GM23338 (cell line): ENCODE results near the gene CD247. TPM values are rescaled to one million over a fixed set of nuclear protein-coding genes. Genes with fewer than 3 reads are reported as not detected.

Source experiments
- JUNB ChIP-seq: IDR thresholded peaks from one replicate; pipeline ENCODE4 v1.6.1; 2016; ENCODE audit warnings: antibody characterized with exemption; ENCODE audit not compliant: unreplicated experiment
- NANOG ChIP-seq: IDR thresholded peaks from 2 replicates; pipeline ENCODE4 v1.6.1; 2016; ENCODE audit warnings: antibody characterized with exemption, borderline replicate concordance
- POLR2AphosphoS5 ChIP-seq: IDR thresholded peaks from 2 replicates; pipeline ENCODE4 v1.6.1; 2016; ENCODE audit warnings: antibody characterized with exemption, low read depth
- REST ChIP-seq: IDR thresholded peaks from one replicate; pipeline ENCODE4 v1.6.1; 2018; ENCODE audit warnings: antibody characterized with exemption; ENCODE audit not compliant: unreplicated experiment
- STAT1 ChIP-seq: IDR thresholded peaks from one replicate; pipeline ENCODE4 v1.6.1; 2016; ENCODE audit warnings: antibody characterized with exemption; ENCODE audit not compliant: unreplicated experiment
- polyA plus RNA-seq: library from polyadenylated mRNA; unstranded; fragments of >200 nt; fragmentation: Nextera tagmentation; extraction: Ambion mirVana; gene quantifications from 2 replicates; pipeline ENCODE4 v1.2.1, GENCODE V29; 2016
- total RNA-seq: library from RNA; depleted of rRNA; stranded (reverse); fragments of >200 nt; shearing (Covaris generic); gene quantifications from 2 replicates; pipeline ENCODE4 v1.2.3, GENCODE V29; 2014
- TF ChIP-seq, protein P1 (sequence below): fragments of 250-450 bp; sonication (Bioruptor Pico); IDR thresholded peaks from 2 replicates; pipeline ENCODE4 v1.5.0; 2020; ENCODE audit warnings: mild to moderate bottlenecking, moderate library complexity
- TF ChIP-seq, protein P2 (sequence below): IDR thresholded peaks from 2 replicates; pipeline ENCODE4 v1.6.1; 2016; ENCODE audit warnings: antibody characterized with exemption

CD247 gene
- total and polyA plus RNA-seq, 2 experiments from 2014 or later: 1.2 to 1.4 TPM

DNA sequence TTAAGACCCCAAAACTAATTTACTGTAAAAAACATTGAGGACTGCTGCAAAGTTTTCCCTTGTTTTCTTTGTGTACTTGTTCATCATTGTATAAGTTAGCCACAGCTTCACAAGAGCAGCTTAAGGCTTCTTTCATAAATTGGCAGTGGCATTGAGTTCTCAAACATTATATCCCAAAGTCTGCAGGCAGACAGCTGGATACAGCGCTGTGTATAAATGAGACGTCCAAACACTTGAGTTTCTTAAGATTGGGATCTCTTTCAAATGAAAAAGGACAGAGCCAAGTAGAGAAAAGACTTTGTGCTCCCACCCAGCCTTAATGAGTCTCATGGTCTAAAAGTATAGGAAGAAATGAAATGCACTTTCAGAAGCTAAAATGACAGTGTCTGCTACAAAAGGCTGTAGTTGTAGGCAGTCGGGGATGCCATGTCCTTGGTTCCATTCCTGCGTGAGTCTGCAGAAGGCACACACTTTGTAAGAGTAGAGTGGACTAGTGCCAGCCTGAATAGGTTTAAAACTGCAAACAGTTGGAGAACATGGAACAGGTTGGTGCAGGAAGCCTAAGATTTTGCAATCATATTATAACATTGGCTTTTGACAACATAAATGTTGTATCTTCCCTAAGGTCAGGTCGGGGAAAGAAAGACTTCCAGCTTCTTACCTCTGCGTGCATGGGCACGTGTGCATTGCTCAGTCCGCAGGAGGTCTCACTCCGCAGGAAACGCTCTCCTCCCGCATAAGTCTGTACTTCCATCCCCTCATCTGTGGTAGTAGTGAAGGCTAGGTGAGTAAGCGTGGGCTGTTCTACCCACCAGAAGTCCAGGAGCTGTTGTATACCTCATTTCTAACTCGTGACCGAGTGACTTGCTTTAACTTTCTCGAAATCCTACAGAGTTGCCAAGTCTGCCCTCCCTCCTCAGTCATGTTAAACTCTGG is 94.4 kb downstream of the CD247 start (continued):
- TF ChIP-seq, protein P1, sequence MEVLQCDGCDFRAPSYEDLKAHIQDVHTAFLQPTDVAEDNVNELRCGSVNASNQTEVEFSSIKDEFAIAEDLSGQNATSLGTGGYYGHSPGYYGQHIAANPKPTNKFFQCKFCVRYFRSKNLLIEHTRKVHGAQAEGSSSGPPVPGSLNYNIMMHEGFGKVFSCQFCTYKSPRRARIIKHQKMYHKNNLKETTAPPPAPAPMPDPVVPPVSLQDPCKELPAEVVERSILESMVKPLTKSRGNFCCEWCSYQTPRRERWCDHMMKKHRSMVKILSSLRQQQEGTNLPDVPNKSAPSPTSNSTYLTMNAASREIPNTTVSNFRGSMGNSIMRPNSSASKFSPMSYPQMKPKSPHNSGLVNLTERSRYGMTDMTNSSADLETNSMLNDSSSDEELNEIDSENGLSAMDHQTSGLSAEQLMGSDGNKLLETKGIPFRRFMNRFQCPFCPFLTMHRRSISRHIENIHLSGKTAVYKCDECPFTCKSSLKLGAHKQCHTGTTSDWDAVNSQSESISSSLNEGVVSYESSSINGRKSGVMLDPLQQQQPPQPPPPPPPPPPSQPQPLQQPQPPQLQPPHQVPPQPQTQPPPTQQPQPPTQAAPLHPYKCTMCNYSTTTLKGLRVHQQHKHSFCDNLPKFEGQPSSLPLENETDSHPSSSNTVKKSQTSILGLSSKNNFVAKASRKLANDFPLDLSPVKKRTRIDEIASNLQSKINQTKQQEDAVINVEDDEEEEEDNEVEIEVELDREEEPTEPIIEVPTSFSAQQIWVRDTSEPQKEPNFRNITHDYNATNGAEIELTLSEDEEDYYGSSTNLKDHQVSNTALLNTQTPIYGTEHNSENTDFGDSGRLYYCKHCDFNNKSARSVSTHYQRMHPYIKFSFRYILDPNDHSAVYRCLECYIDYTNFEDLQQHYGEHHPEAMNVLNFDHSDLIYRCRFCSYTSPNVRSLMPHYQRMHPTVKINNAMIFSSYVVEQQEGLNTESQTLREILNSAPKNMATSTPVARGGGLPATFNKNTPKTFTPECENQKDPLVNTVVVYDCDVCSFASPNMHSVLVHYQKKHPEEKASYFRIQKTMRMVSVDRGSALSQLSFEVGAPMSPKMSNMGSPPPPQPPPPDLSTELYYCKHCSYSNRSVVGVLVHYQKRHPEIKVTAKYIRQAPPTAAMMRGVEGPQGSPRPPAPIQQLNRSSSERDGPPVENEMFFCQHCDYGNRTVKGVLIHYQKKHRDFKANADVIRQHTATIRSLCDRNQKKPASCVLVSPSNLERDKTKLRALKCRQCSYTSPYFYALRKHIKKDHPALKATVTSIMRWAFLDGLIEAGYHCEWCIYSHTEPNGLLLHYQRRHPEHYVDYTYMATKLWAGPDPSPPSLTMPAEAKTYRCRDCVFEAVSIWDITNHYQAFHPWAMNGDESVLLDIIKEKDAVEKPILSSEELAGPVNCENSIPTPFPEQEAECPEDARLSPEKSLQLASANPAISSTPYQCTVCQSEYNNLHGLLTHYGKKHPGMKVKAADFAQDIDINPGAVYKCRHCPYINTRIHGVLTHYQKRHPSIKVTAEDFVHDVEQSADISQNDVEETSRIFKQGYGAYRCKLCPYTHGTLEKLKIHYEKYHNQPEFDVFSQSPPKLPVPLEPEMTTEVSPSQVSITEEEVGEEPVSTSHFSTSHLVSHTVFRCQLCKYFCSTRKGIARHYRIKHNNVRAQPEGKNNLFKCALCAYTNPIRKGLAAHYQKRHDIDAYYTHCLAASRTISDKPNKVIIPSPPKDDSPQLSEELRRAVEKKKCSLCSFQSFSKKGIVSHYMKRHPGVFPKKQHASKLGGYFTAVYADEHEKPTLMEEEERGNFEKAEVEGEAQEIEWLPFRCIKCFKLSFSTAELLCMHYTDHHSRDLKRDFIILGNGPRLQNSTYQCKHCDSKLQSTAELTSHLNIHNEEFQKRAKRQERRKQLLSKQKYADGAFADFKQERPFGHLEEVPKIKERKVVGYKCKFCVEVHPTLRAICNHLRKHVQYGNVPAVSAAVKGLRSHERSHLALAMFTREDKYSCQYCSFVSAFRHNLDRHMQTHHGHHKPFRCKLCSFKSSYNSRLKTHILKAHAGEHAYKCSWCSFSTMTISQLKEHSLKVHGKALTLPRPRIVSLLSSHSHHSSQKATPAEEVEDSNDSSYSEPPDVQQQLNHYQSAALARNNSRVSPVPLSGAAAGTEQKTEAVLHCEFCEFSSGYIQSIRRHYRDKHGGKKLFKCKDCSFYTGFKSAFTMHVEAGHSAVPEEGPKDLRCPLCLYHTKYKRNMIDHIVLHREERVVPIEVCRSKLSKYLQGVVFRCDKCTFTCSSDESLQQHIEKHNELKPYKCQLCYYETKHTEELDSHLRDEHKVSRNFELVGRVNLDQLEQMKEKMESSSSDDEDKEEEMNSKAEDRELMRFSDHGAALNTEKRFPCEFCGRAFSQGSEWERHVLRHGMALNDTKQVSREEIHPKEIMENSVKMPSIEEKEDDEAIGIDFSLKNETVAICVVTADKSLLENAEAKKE: no peak
- no peak for TF ChIP-seq POLR2AphosphoS5
- TF ChIP-seq NANOG: no peak
- no peak for TF ChIP-seq STAT1
- TF ChIP-seq REST: no peak
- TF ChIP-seq, protein P2, sequence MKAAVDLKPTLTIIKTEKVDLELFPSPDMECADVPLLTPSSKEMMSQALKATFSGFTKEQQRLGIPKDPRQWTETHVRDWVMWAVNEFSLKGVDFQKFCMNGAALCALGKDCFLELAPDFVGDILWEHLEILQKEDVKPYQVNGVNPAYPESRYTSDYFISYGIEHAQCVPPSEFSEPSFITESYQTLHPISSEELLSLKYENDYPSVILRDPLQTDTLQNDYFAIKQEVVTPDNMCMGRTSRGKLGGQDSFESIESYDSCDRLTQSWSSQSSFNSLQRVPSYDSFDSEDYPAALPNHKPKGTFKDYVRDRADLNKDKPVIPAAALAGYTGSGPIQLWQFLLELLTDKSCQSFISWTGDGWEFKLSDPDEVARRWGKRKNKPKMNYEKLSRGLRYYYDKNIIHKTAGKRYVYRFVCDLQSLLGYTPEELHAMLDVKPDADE: no peak
- TF ChIP-seq JUNB: no peak
